Stimulated activated CD4-positive, alpha-beta T cell treated with anti-CD3 and anti-CD28 coated beads, Interleukin-4, amount 100 ng/mL, for 4 hours (primary cell): Measurements from ENCODE around the gene MYLK3.

ENCODE experiments used
- DNase-seq, 2 experiments: peaks; one replicate each; pipeline ENCODE4 v3.0.0-alpha.2; 2020

Gene MYLK3

DNA sequence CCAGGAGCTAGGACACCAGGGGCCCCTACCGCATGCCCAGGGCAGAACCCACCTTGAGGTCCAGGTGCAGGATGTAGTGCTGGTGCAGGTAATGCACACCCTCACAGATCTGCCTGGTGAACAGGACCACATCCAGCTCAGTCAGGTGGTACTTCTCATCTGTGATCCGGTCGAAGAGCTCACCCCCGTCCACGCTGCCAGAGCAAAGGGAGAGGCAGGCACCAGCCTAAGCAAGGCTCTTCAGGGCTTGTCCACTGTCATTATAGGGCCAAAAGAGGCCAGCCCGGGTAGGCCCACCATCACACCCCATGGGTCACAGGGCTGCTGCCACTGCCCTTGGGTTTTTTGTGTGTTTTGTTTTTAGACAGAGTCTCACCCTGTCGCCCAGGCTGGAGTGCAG is 21.0 kb downstream of the MYLK3 start:
- DNase-seq, result no peak

DNA sequence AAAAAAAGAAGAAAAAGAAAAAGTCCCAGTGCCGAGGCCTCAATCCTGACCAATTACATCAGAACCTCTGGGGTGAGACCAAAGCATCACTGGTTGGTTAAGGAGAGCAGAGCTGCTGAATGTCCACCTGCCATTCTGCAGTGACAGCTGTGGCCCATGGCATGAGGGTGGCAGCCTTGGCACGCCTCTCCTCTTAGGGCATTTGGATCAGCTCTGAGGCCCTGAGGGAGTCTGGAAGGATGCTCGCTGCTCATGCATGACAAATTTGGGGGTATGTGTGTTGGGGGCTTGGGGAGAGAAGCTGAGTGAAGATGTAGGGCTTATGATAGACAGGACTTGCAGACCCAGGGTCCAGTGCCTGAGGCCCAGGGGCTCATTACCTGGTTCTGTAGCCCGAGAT is 26.3 kb downstream of the MYLK3 start:
- no peak for DNase-seq

DNA sequence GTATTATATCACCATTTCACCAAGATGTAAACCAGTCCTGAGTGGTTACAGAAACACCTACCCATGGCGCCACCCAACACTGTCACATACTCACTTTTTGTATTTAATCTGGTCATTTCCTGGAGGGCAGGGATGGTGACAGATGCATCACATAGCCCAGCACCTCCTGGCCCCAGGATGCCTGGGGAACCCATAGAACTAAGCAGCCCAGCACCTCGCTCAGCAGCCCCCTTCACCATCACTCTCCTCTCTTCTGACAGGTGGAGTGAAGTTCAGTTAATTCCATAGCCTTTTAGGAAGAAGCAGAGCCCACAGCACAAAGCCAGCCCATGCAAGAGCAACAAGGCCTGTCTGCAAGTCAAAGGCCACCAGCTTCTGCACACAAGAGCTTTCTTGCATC is 27.5 kb downstream of the MYLK3 start:
- no peak for DNase-seq

DNA sequence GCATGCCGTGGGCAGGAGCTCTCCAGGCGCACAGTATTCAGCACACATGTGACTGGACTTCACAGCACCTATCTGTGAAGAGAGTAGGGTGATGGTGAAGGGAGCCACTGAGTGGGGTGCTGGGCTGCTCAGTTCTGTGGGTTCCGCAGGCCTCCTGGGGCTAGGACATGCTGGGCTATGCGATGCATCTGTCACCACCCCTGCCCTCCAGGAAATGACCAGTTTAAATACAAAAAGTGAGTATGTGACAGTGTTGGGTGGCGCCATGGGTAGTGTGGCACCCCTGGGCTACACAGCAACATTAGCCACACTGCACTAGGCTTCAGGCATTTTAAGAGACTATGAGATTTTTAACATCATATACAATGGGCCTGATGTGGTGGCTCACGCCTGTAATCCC is 28.6 kb downstream of the MYLK3 start:
- DNase-seq, result no peak

DNA sequence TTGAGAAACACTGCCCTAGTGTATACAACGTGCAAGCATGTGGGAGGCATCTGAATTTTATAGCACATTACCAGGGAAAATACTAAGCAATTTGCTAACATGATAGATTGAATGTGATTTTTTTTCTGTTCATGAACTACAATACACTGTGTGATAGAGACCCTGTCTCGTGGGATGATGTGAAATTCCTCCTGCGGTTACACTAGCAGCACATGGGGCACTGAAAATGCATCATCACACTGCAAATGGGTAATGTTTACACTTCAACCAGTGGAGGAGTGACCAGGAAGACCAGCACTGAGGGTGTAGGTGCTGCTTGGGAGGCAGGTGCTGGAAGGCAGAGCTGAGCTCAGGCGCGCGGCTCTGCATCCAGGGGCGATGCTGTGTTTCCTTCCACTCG is 29.9 kb downstream of the MYLK3 start:
- no peak for DNase-seq

DNA sequence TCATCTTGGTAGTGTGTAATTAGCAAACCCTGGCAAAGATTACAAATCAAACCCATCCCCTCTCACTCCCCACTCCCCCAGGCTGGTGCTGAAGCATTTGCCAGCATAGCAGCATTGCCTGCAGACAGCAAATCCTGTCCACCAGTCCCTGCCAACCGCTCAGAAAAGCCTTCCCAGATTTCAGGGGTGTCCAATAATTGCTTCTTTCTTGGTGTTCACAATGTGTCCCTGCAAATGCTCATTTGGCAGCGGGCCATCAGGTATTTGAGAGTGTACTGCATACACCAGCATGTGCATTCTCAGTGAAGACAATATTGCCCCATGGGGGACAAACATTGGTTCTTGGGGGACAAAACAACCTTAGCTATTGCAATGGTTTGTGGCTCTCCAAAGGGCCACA is 30.5 kb downstream of the MYLK3 start:
- no peak for DNase-seq

DNA sequence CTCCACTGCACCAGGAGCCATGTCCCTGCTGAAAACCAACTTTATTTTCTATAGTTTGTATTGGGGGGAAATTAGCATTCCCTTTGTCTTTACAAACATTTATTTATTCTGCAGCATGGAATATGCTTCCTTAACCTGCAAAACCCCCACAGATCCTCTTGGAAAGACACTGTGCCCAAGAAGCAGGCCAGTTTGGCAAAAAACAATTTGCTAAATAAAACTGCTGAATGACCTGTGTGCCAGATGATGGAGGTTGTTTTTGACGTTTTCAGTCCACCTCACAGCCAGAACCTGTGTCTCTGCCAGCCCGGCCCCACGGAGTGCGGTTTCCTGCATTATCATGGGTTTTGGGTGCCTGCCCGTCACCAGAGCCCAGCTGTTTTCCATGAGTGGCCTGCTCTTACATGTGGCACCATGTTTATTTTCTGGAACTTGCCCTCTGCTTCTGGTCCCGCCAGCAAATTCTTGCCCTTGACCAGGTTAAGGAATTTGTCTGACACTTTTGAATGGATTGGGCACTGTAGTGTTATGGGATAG is 32.3 kb downstream of the MYLK3 start:
- no peak for DNase-seq

DNA sequence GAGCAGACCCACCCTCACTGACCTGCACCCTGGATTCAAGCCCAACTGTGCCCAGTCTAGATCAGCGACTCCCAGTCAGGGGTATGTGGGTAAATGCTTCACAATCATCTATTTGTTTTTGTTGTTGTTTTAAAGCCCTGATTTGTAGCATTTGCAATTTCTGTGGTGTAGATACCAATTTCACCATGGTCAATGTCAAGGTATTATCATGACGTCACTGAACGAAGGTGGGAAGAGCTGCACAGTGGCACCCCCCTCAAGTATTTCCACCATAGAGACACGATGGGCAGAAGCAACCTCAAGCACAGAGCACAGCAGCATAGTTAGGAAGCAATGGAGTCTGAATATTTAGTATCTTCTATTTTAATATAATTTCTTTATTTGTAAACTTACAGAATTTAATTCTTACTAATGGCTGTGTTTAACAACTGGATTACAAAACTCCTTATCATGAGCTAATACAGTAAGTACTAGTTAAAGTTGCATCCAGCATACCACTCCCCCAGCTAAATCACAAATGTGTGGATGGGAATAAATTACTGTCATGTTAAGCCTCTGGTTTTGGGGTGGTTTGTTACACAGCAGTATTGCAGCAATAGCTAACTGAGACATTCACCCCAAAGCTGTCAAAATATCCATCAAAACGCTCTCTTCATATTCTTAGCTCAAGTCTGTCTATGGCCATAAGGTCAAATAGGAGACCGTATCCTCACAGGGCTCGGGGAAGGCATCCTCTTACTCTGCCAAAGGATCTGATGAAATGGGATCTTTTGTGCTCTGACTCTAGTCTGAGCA is 33.1 kb downstream of the MYLK3 start:
- DNase-seq, result no peak

DNA sequence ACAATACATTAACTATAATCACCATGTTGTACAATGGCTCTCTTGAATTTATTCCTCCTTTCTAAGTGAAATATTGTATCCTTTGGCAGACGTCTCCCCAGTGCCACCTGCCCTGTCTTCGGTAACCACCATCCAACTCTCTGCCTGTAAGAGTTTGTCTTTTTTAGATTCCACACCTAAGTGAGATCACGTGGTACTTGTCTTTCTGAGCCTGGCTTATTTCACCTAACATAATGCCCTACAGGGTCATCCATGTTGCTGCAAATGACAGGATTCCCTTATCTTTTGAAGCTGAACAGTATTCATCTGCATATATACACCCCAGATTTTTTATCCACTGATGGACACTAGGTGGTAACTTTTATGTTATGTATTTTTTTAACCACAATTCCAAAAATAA is 34.5 kb downstream of the MYLK3 start:
- no peak for DNase-seq

DNA sequence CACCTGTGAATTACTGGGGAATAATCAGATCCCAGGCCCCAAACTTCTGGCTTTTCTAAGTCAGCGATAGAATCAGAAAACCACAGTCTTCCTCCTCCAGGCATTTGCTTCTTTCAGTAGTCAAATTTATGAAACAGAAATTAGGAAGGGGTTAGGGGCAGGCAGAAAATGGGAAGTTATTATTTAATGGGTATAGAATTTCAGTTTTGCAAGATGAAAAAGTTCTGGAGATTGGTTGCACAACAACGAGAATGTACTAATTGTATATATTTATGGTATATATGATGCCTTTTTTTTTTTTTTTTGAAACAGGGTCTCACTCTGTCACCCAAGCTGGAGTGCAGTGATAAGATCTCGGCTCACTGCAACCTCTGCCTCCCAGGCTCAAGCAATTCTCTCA is 35.2 kb downstream of the MYLK3 start:
- no peak for DNase-seq

DNA sequence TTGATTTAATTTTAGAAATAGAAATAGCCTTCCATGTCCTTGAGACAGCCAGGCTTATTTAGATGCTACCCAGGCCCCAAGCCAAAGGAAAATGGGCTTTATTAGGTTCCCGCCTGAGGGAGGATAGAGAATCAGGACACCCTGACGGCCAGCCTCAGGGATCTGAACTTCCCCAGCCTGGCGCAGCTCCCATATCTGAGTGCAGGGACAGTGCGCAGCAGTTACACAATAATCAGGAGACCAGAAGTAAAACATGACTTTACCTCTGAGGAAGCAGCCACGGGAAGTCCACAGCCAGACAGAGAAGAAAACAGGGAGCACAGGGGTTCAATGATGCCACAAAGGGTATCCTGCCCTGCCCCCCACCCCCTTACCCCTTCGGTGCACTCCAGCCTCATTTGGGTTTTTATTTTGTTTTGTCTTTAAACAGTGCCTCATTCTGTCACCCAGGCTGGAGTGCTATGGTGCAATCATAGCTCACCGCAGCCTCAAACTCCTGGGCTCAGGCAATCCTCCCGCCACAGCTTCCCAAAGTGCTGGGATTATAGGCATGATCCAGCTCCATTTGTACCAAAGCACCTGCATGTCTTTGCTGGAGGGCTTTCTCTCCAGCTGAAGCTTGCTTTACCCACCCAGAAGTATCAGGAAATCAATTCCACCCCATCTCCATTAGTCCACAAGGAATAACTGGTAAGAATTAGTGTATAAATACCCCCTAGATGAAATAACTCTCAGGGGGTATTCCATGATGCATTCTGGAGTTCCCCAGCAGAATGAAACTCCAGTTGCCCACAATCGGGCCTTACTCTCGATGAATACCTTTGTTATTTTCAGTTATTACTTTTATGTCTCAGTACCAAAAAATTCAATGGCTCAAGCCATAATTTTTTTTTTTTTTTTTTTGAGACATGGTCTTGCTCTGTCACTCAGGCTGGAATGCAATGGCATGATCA is 36.8 kb downstream of the MYLK3 start:
- DNase-seq, result no peak

DNA sequence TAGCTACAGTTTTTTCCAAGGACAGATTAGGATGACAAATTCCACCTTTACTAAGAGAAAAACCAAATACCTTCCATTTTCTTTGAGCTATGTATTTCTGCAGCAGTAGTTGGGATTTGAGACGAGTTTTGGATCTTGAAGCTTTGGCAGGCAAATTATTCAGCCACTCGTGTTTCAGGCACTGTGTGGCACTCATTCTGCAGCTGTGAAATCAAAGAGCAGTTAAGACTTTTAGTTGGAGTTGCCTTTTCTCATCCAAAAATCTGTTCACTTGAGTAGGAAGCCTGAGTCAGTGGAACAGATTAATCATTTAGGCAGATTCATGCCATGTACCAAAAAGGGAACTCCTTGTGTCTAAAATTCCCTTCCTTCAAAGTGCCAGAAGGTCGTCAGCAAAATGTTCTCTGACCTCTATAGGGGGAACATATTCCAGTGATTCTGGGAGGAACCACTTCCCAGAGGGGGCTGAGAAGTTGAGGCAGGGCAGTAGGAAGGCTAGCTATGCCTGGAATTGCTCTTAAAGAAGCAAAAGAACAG is 38.6 kb downstream of the MYLK3 start:
- DNase-seq, result no peak

DNA sequence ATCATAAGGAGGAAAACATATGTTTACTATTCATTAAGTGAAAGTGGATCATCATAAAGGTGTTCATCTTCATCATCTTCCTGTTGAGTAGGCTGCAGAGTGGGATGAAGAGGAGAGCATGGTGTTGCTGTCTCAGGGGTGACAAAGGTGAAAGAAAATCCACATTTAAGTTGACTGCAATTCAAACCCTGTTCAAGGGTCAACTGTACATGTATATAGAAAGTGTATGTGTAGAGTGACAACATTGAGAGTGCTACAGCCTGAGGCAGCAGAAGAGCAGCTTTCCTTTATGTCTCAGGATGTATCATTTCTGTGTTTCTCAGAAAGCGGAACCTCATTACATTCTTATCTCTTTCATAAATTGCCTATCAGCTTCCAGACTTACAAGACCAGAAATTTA is 41.5 kb downstream of the MYLK3 start:
- DNase-seq, result no peak

DNA sequence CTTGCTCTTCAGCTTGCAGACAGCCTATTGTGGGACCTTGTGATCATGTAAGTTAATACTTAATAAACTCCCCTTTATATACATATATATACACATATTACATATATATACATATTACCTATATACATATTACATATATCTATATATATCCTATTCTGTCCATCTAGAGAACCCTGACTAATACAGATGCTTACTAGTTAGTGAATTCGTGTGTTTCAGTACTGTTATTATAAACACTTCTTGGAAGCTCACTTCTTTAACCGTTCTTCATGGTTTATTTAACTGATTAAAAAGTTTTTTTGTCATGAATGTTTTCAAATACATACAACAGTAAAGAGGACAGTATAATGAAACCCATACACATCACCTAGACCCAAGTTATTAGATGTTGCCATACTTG is 46.1 kb downstream of the MYLK3 start:
- DNase-seq, result no peak

DNA sequence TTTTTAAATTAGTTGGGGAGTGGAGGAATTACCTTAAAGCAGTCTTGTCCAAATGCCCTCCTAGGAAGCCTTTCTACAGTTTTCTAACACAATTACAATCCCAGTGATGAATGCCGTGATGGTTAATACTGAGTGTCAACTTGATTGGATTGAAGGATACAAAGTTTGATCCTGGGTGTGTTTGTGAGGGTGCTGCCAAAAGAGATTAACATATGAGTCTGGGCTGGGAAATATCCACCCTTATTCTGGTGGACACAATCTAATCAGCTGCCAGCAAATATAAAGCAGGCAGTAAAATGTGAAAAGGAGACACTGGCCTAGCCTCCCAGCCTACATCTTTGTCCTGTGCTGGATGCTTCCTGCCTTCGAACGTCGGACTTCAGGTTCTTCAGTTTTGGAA is 46.5 kb downstream of the MYLK3 start:
- DNase-seq, result no peak

DNA sequence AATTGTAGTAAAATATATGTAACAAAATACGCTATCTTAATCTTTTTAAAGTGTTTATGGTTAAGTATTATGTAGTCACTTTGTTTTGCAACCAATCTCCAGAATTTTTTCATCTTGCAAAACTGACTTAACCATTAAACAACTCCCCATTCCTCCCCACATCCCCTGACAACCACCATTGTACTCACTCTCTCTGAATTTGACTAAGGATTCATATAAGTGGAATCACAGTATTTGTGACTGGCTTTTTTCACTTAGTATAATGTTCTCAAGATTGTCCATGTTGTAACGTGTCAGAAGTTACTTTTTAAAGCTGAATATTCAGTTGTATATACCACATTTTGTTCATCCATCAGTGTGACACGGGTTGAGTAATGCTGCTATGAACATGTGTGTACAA is 48.1 kb downstream of the MYLK3 start:
- DNase-seq, result no peak

DNA sequence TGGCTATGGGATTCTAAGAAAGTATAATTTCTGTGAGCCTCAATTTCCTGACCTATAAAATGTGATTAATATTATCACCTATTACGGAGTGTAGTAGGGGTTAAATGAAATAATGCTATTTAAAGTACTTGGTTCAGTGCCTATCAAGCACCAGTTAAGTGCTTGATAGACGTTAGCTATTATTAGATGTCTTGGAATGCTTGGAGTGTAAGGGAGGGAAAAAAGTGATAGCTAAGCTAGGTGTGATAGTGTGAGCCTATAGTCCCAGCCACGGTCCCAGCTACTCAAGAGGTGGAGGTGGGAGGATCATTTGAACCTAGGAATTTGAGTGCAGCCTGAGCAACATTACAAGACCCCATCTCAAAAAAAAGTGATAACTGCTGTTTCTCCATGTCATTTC is 51.2 kb downstream of the MYLK3 start:
- DNase-seq, result no peak

DNA sequence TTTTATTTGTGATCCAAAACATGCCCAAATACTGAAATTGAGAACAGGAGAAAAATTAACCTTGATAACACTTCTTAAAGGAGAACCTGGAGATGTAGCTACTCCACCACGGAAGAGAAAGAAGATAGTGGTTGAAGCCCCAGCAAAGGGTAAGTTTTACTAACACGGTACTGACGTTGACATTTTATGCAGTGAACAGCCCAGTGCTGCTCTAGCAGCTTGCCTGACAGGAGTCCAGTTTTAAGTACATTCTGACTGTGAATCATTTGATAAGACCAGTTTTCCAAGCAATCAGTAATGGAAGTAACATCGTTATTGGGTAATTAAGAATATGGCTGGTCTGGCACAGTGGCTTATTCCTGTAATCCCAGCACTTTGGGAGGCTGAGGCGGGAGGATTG is 52.2 kb downstream of the MYLK3 start:
- DNase-seq, result no peak

DNA sequence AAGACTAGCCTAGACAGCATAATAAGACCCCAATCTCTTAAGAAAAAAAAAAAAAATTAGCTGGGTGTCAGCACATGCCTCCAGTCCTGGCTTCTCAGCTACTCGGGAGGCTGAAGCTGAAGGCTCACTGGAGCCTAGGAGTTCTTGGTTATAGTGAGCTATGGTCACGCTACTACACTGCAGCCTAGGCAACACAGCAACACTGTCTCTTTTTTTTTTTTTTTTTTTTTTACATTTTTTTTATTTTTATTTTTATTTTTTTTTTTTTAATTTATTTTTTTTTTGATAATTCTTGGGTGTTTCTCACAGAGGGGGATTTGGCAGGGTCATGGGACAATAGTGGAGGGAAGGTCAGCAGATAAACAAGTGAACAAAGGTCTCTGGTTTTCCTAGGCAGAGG is 54.5 kb downstream of the MYLK3 start:
- DNase-seq, result no peak

DNA sequence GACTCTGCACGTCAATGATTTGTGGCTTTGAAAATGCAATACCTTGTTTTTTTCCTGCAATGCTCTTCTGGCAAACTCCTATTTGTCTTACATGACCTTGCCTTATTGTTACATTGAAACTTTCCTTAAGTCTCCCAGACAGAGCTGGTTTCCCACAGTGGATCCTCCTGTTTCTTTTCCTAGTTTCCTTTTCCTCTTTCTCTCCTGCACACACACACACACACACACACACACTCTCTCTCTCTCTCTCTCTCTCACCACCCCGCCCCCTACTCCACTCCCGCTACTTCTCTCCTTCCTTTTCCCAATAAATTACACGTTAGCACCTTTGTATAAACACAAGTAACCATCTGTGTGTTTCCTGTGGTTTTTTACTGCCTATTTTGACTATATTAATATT is 56.4 kb downstream of the MYLK3 start:
- no peak for DNase-seq

DNA sequence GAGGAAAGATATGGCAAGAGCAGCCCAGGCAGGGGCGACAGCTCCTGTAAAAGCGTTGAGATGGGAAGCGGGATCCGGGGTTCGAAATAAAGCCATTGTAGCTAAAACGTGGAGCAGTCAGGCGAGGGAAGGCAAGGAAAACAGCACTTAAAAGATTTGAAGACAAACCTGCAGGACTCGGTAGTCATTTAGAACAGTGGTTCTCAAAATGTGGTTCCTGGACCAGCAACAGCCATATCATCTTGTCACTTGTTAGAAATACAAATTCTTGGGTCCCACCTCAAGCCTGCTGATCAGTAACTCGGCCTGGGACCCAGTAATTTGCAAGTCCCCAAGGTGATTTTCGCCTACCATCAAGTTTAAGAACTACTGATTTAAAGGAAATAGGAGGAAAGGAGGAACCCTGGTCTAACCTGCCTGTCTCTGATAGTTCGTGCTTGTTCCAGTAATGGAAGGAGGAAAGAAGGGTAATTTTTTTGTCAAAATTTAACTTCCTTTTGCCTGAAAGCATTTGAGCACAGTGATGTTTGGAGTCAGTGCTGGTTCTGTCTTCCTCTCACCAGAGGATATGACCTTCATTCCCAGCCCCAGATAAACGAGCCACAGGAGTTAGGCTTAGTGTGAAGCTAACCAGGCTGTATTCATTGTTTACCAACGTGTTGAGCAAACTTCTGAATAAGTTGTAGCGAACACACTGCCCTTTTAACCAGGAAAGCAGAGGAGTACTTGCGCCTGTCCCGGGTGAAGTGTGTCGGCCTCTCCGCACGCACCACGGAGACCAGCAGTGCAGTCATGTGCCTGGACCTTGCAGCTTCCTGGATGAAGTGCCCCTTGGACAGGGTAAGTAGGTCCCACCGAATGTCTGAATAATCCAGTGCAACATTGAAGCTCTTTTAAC is 57.6 kb downstream of the MYLK3 start:
- no peak for DNase-seq
